Suppressor macrophage treated with lipopolysaccharide for 1 hour (primary cell): ENCODE data around the gene KLF7.
"Not testable (repeated sequence)": the region's sequence is repeated elsewhere in the genome, so short reads cannot be mapped to it uniquely, and the experiment has no call there.

Source experiments
- DNase-seq, 3 donors: peaks; one replicate each; pipeline ENCODE4 v3.0.0-alpha.2; 2020 to 2022

The KLF7 gene

GRCh38 chr2:207051385-207051965 lies 114.3 kb downstream of the KLF7 start:
- DNase-seq = peak; percentile 64 to 76 (median 74)

- DNase-seq = no peak
Observed at GRCh38 chr2:207049122-207049521, 116.6 kb downstream of the KLF7 start.

DNA sequence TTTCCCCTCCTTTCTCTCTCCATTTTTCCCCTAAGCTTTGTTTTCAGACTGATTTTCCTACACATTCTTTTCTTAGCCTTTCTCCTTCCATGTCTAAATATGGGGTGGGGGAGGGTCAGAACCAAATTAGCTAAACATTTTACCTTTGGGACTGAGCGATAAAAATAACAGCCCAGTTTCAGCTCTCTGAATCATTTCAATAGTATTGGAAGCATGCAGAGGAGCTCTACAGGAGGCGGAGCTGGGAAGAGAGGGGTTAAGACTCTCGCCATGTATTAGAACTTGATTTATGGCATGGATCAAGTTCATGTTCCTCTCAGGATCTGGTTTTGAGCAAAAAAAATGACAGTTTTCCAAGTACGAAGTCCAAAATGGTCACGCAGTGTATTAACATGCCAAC lies 117.3 kb downstream of the KLF7 start:
- DNase-seq = no peak

DNA sequence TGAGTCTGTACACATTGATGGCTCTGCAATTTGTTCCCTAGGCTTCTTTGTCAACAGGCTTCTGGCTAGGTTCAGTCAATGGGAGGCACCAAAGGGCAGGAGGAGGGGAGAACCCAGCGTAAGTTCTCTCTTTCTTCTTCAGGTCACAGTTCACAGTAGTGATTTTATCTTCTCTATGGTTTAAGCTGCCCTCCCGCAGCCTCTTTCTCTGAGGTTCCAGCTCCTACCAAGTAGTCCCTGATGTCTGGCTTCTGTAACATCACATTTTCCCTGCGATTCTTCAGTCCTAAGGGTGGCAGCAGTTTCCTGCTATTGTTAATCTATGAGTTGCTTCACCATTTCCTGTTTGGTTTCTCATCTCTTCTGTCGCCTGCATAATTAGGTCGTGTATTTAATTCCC lies 119.0 kb downstream of the KLF7 start:
- DNase-seq = peak; percentile 32 to 65 (median 62)

- no peak for DNase-seq
Observed at GRCh38 chr2:207045531-207045930, 120.2 kb downstream of the KLF7 start.

GRCh38 chr2:207044379-207045362 lies 121.1 kb downstream of the KLF7 start:
- no peak for DNase-seq

DNA sequence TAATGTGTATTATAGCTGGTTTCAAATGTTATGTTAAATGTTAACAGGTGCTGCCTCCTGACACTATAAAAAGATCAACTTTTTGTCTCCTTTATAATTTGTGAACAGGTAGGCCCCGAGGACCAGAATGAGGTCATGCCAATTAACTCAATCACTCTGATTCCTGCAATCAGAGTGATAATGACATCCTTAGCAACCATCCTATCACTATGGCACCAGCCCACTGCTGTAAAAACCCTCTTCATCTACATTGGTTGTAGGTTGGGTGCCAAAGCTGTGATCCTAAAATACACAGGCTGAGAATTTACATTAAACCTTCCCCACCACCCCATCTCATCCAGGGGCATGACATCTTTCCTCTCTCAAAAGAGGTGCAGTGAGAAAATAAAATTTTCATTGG lies 122.9 kb downstream of the KLF7 start:
- no peak for DNase-seq

DNA sequence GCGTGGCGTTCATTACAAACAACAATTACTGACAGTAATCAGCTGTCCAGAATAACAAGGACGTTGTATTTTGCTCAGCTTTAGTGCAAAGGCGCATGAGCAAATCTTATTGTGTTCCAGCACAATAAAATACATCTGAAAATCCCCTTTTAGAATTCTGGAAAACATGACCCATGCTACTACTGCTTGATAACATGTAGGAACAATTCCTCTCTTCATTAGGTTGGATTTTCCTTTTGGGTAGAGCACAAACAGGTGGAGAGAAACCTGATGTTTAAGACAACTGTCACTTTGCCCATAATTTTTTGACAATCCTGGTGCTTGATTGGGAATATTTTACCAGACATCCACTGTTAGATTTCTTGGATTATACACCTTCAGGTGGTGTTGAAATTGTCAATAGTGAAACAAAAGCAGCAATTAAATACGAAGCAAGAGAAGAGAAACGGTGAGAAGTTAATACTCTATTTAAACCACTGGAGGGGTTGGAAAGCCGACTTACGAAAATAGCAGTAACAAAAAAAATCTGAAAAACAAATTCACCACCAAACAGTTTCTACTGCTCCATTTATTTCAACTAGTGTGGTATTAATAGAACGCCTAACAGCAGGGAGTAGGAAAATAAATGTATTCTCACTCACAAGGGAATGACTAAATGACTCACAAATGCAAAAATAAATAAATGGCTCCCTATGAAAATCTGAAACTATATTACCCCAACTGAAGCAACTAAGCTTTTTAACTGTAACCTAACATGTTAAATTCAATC lies 123.8 kb downstream of the KLF7 start:
- DNase-seq = no peak

- DNase-seq = no peak
Observed at GRCh38 chr2:207041279-207041678, 124.5 kb downstream of the KLF7 start.

DNA sequence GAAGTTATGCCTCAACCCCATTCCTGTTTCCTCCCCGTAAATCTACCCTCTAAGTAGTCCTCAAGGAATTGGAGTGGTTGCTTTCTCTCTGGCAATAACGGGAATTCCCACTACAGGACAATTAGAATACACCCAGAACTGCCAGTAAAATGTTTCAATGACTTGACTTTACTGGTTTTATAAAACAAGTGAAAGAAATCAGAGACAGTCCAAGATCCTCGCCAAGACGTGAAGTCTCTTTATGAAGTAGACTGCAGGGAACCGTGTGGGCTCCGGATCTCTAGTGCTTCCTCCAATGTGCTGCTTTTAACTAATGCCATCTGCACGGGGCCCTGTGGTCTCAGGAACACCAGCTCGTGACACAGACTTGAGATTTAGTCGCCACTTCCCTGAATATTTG lies 125.1 kb downstream of the KLF7 start:
- DNase-seq = peak; percentile 49 to 64 (median 56)

DNA sequence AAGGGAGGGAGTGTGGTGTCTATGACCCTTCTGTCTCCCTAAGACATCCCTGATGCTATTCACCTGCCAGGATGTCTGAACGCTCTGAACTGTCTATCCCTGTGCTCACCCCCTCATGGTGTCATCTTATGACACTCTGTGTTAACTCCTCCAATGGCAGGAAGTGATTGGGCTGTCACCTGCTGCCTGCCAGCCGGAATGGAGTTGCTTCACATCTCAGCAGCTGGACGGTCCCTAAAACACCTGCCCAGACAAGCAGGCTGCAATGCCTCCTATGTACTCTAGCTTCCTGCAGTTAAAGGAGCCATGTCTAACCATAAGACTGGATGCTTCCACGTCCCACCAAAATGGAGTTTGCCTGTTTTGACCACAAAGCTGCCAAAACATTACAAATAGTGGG lies 126.5 kb downstream of the KLF7 start:
- DNase-seq = no peak

- no peak for DNase-seq
Observed at GRCh38 chr2:207038299-207038698, 127.4 kb downstream of the KLF7 start.

GRCh38 chr2:207037896-207038295 lies 127.9 kb downstream of the KLF7 start:
- DNase-seq = peak; percentile 65 to 83 (median 79)

DNA sequence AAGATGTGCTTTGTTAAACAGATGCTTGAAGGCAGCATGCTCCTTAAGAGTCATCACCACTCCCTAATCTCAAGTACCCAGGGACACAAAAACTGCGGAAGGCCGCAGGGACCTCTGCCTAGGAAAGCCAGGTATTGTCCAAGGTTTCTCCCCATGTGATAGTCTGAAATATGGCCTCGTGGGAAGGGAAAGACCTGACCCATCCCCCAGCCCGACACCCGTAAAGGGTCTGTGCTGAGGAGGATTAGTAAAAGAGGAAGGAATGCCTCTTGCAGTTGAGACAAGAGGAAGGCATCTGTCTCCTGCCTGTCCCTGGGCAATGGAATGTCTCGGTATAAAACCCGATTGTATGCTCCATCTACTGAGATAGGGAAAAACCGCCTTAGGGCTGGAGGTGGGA lies 128.7 kb downstream of the KLF7 start:
- not testable (repeated sequence) for DNase-seq

DNA sequence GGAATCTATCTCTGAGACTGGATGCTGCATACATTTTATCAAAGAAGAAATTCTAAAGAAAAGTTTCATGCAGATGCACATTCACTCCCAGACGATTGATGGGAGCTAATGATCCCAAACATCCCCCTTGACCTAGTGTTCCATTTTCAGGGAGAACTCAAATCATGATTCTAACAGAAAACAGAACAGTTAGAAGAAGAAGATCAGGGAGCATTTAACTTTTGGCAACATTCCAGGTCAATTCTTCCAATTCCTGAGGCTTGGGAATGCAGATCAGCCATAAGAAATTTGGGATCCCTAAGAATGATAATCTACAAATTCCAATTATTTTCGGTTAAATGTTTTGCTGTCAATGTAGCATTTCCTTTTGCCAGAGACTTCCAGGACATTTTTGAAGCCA lies 129.9 kb downstream of the KLF7 start:
- DNase-seq = no peak

DNA sequence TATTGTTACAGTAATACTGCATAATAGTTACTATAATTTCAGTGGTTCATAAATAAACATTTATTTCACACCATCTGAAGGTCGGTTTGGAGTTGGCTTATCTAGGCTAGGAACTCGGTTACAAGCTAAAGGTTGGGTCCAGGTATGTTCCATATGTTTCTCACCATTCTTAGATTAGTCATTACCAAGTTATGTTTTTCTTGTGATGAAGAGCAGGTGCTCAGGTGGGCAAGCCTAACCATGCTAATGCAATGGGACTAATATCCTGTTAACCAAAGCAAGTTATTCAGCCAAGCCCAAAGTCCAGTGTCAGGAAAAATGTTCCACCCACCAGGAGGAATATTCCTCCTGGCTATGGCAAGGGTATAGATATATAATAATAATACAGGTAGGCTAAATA lies 133.3 kb downstream of the KLF7 start:
- no peak for DNase-seq
